HG03139 (cell line): ENCODE data around the gene SMIM41.

ENCODE experiments used
- ATAC-seq: cut with Tn5 transposase; IDR thresholded peaks from one replicate; pipeline ENCODE4 v1.9.1; 2021; ENCODE audit not compliant: unreplicated experiment

Gene SMIM41

DNA sequence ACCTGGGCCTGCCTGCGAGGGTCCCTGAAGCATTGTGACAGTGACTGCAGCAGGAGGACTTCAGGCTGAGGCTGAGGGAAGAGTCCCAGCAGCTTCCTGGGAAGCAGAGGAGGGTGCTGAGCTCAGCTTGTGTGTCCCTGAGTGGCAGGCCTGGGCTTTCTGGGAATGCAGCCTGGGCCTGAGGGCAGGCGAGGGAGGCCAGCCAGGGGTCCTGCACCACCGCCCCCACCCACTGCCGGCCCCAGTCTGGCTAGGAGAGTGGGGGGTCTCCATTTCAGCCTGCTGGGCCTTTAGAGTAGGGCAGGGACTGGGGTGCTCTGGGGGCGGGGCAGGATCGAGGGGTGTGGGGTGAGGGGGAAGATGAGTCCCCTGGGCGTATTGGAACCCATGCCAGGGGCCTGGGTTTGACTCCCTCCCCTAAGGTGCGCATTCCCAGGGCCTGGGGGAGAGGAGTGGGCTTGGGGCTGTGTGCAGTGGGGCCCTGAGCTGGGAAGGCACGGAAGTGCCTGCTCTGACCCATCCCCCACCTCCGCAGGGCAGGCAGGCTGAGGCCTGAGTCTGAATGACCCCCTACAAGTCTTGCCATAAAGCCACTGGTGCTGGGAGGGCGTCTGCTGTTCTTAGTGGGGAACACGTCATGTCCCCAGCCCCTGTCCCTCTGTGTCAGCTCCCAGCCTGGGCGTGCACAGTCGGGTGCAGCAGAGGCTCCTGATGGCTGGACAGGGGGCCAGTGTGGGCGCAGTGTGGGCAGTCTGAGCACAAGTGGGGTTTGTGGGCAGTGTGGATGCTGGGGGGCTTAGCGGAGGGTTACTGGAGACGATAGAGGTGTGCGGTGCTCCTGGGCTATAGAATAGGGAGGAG, 66.0 kb downstream of the SMIM41 start:
- ATAC-seq = no peak

DNA sequence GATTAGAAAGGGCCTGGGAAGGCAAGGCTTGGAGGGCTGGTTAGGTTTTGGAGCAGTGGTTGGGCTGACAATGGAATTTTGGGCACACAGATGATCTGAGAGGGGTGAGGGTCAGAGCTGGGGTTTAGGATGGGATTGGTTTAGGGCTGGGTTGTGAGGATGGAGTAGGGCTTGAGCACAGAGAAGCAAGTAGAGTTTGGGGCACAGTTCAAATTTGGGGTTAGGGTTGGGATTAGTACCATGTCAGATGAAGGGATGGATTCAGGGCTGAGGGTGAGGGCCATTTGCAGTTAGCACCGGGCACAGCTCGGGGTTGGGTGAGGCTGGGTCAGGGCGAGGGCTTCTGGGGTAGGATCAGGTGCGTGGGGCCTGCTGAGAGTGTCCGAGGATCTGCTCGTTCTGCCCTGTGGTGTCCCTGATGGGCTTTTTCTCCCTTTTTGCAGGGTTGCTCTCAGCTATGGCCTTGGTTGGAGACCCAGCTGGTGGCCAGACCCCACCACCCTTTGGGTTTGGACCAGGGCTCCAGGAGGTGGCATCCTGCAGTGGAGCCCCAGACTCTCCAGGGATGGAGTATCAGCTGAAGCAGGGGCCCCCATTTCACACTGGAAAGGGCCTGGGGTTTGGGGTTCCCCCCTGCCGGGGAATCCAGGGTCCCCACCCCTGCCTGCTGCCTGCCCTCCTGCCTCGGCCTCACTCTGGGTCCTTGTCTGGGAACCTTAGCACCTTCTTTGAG, 66.8 kb downstream of the SMIM41 start:
- ATAC-seq = no peak

DNA sequence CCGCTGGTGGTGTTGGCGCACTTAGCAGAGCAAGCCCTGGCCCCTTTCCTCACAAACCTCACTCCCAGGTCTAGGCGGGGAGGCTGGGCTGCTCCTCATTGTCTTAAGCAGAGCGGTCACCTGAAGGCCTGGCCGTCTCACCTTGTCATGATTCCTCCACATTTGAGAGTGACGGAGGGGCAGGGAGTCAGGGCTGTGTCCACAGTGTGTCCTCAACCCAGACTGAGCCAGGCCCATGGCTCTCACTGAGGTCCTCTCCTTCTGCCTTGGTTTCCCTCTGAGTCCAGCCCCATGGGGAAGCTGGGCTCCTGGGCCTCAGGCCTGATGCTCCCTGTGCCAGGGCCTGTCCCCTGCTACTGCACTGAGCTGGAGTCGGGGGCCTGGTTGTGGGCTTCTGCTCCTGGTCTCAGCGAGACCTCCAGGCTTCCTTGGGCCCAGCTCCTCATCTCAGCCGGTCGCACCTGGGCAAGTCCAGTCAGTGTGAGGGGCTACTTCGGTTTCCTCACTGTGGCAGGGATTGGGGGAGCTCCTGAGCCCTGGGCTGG, 67.4 kb downstream of the SMIM41 start:
- no peak for ATAC-seq

DNA sequence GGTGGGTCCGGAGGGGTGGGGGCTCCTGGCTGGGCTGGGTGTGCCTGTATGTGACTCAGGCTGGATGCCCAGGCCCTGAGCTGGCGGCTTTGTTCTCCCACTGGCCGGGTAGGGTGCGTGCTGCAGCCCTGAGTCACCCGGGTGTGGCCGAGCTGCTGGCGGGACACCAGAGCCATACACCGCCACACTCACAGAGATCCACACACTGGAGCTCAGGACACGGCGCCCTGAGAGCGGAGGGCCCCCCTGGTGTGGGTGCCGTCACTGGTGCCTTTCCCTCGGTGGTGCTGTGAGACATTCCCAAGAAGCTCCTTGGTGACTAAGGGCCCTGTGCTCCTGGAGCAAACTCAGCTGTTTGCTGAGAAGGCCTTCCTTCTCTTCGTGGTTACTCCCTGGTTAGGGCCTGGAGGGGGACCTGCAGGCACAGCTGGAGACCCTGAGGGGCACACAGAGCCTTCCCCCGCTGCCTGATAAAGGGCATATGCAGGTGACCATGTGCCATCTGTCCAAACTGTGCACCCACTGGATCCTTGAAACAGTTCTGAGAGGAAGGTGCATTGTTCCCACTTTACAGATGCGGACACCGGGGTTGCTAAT, 68.0 kb downstream of the SMIM41 start:
- no peak for ATAC-seq

DNA sequence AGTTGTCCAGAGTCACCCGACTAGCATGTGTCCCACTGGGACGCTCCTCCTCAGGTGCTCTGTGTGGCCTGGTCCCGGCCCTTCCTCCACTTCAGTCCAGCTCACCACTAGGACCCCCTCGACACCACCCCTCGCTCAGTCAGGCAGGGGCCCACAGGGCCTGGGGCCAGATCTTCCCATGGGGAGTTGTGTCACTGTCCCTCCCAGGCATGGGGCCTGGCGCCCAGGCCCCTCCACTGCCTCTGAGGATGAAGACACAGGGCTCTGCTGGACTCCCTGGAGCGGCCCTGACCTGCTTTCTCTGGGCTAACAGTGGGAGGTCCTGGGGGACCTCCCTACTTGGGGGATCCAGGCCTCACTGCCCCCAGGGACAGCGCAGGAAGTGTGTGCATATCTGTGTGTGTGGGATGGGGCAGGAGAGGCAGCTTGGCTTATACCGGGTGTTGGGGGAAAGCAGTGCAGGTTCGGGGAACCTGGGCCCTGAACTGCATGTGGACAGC, 68.5 kb downstream of the SMIM41 start:
- ATAC-seq = no peak

DNA sequence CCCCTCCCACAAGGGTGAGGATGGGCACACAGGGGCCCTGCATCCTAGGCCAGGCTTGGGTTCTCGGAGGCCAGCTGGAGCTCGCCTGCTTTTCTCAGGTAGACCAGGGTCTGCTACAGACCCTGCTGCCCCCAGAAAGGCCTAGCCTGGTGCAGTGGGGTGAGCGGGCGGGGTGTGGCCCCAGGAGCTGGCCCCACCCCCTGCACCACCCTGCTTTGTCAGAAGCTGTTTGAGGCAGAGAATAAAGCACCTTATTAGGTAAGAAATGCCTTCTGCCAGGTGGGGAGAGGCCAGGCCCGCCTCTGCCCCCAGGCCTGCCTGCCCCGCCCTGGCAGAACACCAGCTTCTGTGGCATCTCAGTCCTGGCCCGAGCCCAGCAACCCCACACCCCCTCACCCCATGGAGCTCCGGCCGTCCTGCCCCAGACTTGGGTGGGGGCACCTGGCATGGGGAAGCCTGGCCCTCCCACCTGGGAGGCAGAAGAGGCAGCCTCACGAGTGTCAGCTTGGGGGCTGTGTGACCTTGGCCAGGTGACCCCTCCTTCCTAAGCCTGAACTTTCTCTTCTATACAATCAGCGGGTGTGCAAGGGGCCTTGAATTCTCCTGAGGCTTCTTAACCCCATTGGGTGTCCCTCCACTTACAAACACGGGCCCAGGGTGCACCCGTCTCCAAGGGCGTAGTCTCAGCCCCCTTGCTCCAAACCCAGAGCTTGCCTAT, 69.1 kb downstream of the SMIM41 start:
- ATAC-seq = no peak

DNA sequence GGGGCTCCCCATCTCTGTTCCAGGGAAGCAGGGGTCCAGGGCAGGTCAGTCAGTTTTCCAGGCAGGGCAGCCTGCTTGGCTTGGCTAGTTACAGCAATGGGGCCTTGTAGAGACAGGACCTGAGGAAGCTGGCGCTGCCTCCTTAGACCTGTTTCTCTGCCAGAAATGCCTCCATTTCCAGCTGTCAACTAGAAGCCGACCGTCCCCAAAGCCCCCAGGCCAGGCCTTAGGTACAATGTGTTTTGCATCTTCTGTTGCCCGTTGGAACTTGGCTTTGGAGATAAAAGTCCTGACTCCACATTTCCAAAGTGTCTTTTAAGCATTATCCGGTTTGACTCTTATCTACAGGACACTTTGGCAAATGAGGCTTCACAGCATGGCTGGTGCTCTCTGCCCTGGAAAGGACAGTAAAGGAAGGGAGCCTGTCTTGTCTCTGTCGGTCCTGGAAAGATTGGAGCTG, 69.7 kb downstream of the SMIM41 start:
- ATAC-seq = no peak

DNA sequence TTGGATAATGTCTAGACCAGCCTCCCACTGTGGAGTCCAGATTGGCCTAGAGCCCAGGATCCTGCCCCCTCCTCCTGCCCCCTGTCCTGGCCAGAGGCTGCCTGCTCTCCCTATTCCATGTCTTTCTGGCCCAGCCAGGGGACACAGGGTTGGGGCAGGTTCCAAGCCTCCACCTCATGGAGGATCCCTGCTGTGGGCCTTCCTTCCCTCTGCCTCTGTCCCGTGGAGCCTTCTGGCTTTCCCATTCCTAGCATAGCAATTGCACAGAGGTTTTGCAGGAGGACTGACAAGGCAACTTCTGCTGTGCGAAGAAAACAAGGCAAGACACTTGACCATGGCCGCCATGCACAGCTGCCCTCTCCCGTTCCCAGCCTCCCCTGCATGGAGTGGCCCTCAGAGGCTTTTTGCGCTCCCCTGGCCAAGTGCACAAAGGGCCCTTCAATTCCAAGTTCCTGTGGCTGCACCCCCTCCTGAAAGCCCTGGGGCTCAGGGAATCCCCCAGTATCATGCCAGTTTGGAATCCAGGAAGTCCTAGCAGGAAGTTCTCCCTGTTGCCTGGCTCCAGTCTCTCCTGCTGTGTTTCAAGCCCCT, 70.2 kb downstream of the SMIM41 start:
- no peak for ATAC-seq

DNA sequence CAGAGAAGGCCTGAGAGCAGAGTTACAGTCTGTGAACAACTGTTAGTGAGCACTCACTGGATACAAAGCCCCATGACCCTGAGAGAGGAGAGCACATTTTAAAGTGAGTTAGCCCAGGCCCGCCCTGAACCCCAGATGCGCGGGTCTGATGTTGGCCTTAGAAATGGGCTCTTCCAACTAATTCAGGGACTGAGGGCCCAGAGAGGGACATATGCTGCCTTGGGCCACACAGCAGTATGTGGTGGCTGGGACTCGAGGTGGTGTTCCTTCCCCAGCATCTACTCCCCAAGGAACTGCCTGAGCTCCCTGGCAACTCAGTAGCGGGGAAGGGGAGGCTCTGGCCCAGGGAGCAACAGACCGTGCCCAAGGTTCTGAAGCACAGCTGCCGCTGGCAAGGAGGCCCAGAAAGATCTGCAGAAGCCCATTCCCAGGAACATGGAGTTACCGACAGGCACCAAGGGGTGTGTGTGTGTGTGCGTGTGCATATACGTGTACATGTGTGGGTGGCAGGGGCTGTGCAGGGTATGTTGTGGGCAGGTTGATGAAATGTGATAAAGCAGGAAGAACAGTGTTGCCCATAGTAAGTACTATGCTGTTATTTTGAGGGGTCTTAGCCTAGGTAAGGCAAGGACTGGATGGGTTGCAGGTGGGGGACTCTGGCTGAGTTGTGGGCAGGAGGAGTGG, 71.8 kb downstream of the SMIM41 start:
- ATAC-seq = no peak

DNA sequence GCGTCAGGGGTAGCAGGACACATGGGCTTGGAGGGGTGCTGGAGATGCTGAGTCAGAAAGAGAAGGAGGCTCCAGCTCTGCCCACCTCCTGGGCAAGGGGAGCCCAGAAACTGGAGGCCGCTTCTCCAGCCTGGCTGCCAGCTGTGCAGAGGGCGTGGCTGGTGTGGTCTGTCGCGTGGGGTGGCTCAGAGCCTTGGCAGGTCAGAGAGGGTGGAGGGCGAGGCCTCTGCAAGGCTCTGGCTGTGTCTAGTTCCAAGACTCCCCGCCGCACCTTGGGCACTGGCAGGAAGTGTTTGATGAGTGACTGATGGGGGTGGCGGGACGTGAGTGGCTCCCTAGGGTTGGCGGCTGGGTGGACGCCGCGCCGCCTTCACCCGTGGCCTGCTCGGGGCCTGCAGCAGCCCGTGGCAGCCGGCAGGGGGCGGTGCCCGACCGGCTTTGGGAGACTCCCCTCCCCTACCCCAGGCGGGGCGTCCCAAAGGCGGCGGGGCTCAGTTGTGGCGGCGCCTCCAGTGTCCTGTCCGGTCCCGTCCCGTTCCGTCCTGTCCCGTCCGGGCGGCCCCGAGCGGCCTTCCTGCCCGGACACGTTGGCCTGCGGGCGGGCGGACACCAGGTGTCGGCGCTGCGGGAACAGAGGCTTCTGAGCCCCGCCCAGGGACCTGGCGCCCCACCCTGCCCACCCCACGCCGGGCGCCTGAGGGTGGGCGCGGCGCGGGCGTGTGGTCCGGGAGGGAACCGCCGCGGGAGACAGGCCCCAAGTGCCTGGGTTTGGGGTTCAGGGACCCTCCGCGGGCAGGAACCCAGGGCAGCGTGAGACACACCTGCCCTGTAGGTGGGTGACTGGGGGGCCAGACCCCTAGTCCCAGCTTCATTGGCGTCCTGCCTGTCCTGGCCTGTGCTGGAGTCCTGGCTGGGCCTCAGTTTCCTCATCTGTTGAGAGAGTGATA, 72.6 kb downstream of the SMIM41 start:
- no peak for ATAC-seq

DNA sequence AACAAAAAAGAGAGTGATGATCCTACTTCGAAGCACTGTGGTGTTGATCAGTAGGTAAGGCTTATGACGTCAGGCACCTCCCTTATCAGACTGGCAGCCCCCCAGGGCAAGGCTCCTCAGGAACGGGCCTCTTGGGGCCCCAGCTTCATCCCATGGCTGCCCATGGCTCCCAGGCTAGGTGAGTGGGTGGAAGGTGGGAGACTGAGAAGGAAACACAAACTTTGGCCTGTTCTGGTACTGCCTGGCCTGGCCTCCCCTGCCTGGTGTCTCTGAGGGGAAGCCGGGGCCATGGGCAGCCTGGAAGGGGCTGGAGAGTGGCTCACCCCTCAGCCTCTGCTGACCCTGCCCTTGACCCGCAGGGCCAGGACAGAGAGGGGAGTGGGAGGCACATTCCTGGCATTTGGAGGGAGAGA, 73.4 kb downstream of the SMIM41 start:
- no peak for ATAC-seq

DNA sequence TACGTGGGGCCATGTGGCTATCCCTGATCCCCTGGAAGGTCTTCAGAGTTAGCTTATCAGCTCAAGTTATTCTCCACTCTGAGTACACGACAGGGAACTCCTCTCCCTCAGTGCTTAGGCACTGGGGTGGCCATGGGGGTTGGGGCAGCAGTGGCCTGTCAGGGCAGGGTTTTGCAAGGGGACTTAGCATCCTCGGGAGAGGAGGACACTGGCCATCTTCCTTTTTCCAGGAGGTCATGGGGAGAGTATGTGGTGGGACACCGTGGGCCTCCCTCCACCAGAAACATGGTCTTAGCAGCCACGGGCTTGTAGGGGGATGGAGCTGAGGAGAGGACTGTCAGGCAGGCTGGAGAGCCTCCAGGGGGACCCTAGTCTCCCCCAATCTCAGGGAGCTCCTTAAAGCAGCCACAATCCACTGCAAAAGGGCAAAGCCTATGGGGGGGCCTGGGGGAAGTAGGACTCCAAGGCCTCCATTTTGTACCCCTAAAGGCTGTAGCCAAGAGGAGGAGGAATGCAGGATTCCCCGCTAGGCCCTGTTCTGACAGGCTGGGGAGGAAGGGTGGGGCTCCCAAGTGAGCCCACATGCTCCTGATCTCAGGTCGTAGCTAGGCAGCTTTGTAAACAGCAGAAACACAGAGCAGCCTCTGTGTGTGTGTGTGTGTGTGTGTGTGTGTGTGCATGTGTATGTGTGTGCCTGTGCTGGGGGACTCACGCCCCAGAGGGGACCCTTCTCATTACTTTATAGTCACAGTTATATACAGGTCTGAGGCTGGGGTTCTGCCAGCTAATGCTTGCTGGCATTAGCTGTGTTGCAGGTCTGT, 75.8 kb downstream of the SMIM41 start:
- no peak for ATAC-seq

DNA sequence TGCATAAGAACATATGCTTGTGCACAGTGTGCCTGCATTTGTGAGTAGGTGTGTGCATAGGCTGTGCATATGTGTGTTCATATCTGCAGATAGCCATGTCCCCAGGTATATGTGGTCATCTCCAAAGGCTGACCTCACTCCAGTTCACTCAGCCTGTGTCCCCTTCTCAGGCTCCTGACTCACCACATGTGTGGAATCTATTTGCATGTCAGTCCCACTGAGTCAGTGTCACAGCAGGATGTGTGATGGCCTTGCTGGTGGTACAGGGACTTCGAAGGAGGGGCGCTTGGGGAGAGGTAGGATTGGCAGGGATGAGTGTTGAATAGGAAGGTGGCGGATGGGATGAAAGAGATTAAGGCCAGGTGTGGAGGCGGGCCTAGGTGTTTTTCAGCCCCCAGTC, 76.8 kb downstream of the SMIM41 start:
- no peak for ATAC-seq

DNA sequence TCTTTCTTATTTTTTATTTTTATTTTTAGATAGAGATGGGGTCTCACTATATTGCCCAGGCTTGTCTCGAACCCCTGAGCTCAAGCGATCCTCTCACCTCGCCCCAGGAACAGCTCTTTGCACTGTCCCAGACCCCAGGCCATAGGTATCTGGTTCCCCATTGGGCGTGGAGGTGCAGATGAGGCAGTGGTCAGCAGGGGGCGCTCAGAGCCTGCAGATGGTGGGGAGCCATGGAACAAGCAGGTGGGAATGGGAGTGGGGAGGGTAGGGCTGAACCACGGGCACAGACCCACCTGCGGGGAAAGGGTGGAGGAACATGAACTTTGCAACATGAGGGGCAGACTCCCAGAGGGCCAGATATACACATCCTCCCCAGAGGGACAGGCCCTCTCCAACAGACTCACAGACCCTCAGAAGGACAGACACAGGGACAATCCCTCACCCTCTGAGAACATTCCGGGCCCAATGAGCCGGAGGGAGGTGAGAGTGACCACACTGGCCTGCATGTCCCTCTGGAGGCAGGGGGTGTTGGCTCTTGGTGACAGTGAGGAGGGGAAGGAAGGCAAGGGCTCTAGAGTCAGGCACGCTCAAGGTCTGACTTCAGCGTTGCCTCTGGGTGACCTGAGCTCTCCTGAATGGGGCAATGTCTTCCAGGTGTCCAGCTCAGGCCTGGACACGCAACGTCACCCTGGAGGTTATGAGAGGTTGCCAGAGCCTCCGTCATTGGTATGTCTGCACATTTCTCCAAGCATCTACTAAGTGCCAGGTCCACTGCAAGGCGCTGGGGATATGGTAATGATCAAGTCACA, 77.5 kb downstream of the SMIM41 start:
- ATAC-seq = no peak

DNA sequence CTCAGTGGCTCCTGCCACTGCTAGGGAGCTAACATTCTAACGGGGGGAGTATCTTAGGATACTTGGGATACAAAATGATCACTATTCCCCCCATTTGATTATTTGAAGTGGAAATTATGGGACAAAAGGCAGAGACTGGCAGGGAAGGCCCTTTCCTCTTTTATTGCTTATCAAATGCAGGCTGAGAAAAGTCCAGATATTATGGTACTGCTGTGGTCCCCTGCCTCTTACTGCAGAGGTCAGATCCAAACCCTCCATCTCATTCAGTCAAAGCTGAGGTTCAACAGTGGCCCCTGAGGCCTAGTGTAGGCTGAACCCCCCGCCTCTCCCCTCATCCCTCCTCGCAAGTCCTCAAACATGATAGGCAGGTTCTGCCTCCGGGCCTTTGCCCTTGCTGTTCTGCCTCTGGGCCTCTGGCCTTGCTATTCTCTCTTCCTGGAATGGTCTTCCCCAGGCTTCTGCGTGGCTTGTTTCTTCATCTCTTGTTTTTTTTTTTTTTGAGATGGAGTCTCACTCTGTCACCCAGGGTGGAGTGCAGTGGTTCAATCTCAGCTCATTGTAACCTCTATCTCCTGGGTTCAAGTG, 78.2 kb downstream of the SMIM41 start:
- ATAC-seq = no peak
